OCI-LY7 (cell line): ENCODE measurements around the gene USP34.

Experiments used
- CTCF ChIP-seq: fragments of 200-600 bp; sonication (generic); conservative IDR thresholded peaks from 2 replicates; pipeline ENCODE4 v1.5.1; 2014; ENCODE audit warnings: mild to moderate bottlenecking, antibody characterized with exemption, low read length, moderate library complexity, mixed read lengths
- EZH2phosphoT487 ChIP-seq: fragments of 200-600 bp; sonication (generic); IDR thresholded peaks from 2 replicates; pipeline ENCODE4 v1.6.1; 2018; ENCODE audit warnings: low read depth, borderline replicate concordance, mild to moderate bottlenecking, mixed run types, antibody characterized with exemption, low read length, moderate library complexity, mixed read lengths

GRCh38 chr2:61435291-61435690 is 35.6 kb downstream of the USP34 start:
- TF ChIP-seq CTCF (no peak), EZH2phosphoT487 (no peak)
